Activated naive CD8-positive, alpha-beta T cell treated with anti-CD3 and anti-CD28 coated beads, Interleukin-2, amount 10 ng/mL, durations not matched to agents 7 days and 5 days (primary cell): Measurements from ENCODE around the gene MYH4. TPM values are rescaled to one million over a fixed set of nuclear protein-coding genes. Genes with fewer than 3 reads are reported as not detected.

ENCODE experiments used
- ATAC-seq: fragments of 150-1000 bp; cut with Tn5 transposase; one replicate; pipeline ENCODE4 v1.10.0; 2021; ENCODE audit warnings: low read depth, moderate library complexity
- POLR2A ChIA-PET: fragments of 350-600 bp; sonication (Branson Sonifier 250); formaldehyde crosslinking; loops from one replicate; lab custom pipeline; 2021; ENCODE audit warnings: antibody characterized with exemption; lab: Charles Lee
- DNase-seq: peaks from one replicate; pipeline ENCODE4 v3.0.0; 2021
- H3K27ac Mint-ChIP-seq: one replicate; pipeline ENCODE4 v1.8.0; 2022; ENCODE audit warnings: mild to moderate bottlenecking, mixed read lengths
- H3K27me3 Mint-ChIP-seq: one replicate; pipeline ENCODE4 v1.8.0; 2022; ENCODE audit warnings: mild to moderate bottlenecking, moderate library complexity, mixed read lengths
- H3K36me3 Mint-ChIP-seq: one replicate; pipeline ENCODE4 v1.8.0; 2021; ENCODE audit warnings: mild to moderate bottlenecking, mixed read lengths
- H3K4me1 Mint-ChIP-seq: one replicate; pipeline ENCODE4 v1.8.0; 2021; ENCODE audit warnings: mixed read lengths
- H3K4me3 Mint-ChIP-seq: one replicate; pipeline ENCODE4 v1.8.0; 2022; ENCODE audit warnings: mild to moderate bottlenecking, moderate library complexity, mixed read lengths
- H3K9me3 Mint-ChIP-seq: one replicate; pipeline ENCODE4 v1.8.0; 2021; ENCODE audit warnings: mixed read lengths
- total RNA-seq, 2 experiments: library from RNA; stranded (reverse); gene quantifications; one replicate each; pipeline ENCODE4 v1.2.3, GENCODE V29; 2021

The MYH4 gene
- total RNA-seq, 2 experiments from 2014 or later = not detected

DNA sequence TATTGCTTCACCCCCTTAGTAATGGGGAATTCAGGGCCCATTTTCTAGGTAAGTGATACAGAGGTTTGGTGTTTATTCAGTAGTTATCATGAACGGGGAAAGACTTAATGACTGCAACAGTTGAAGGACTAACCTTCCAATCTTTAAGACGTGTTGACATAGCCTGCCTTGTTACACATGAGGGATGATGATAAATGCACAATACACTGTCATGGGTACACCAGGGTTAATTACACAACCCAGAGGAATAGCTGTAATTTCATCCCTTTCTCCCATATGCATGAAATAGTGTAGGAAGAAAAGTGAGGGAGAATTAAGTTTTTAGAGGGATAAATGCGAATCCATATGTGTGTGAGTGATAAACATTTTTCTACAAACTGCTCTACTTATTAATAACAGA lies 10.7 kb downstream of the MYH4 start:
- Mint-ChIP-seq H3K27ac (no peak overlapping the region), H3K27me3 (no peaks in the 10 kb centered on the region), H3K36me3 (no peaks in the 10 kb centered on the region), H3K9me3 (no peaks in the 10 kb centered on the region), H3K4me3 (no peak overlapping the region), H3K4me1 (no peaks in the 10 kb centered on the region)
- no peak for ATAC-seq
- no peak for DNase-seq
- POLR2A ChIA-PET = no interaction called here

DNA sequence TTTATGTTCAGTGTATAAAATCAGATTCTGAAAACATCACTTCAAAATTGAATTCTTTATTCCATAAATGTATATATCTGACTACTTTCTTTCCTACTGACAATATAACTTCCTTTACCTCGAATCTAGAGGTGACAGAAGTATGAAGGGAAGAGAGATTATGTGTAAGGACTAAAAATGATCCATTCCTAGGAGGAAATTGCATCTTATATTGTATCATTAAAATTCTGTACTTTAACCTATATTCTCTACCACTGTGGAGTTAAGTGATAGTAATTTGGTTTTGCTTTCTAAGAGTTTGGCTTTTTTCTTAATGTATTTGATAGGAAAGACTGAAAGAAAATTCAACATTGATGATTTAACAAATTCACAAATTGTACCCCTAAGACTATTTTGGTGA lies 11.4 kb downstream of the MYH4 start:
- Mint-ChIP-seq H3K36me3 (no peaks in the 10 kb centered on the region), H3K27ac (no peak overlapping the region)
- POLR2A ChIA-PET = no interaction called here

DNA sequence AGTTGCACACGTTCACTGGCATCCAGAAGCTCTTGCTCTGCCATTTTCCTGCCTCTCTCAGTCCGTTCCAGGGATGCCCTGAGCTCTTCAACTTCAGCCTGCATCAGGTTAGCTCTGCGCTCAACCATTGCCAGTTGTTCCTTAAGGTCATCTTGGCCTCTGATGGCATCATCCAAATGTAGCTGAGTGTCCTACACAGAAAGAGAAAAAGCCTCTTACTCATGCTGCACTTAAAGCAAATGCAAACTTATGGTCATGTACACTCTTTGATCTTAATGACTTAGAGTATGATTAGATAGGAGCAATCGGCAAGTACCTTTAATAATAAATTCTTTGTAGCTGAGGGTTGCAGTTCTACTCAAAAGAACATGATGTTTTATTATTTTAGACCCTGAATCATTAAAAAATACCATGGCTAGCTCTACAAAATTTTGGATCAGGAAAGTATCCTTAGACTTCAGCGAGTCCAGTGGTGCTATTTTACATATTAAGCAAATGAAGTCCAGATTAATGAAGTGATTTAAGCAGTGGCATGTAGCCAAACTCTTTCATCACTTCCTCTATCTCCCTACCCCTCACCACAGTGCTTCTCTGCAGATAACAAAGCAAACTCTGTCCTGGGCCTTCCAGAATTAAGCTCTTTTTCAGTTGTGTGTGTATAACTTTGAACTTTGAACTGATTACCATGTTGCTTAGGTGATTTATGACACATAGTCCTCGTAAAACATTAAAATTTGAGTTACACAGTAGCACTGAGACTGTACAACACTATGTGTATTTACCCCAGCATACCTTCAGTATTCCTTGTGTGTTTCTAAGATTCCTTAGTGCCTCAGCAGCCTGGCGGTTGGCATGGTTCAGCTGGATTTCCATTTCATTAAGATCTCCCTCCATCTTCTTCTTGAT lies 22.1 kb downstream of the MYH4 start:
- DNase-seq (no peak), ATAC-seq (no peak)
- Mint-ChIP-seq H3K4me3 (no peak overlapping the region), H3K36me3 (no peaks in the 10 kb centered on the region), H3K27me3 (peaks cover 6% of the 10 kb centered on the region), H3K27ac (no peak overlapping the region), H3K4me1 (no peaks in the 10 kb centered on the region), H3K9me3 (no peaks in the 10 kb centered on the region)
- POLR2A ChIA-PET = no interaction called here

More for the DNA sequence above, 11.4 kb downstream of the MYH4 start:
- no peaks in the 10 kb centered on the region for H3K9me3 Mint-ChIP-seq
- ATAC-seq = no peak
- H3K4me1 Mint-ChIP-seq = no peaks in the 10 kb centered on the region
- no peak overlapping the region for H3K4me3 Mint-ChIP-seq
- no peaks in the 10 kb centered on the region for H3K27me3 Mint-ChIP-seq
- no peak for DNase-seq

DNA sequence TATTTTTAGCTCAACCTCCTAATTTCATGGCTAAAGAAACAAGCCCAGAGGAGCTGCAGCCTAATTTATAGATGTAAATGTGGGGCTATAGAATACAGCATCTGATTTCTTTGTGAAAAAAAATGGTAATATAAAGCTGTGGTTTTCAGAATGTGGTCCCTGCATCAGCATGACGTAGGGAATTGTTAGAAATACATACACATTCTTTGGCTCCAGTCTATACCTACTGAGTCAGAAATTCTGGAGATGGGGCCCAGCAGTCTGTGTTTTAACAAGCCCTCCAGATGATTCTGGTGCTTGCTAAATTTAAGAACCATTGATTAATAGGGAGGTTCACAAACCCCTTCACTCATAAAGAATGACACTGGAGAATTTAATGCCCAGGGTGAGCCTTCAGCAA lies 29.5 kb downstream of the MYH4 start:
- POLR2A ChIA-PET = no interaction called here
- peaks cover 10% of the 10 kb centered on the region for H3K27me3 Mint-ChIP-seq
- peaks cover 6% of the 10 kb centered on the region for H3K4me1 Mint-ChIP-seq
- no peaks in the 10 kb centered on the region for H3K9me3 Mint-ChIP-seq
- DNase-seq (no peak), ATAC-seq (no peak)
- no peak overlapping the region for H3K27ac Mint-ChIP-seq
- H3K36me3 Mint-ChIP-seq = no peaks in the 10 kb centered on the region
- H3K4me3 Mint-ChIP-seq = no peak overlapping the region

DNA sequence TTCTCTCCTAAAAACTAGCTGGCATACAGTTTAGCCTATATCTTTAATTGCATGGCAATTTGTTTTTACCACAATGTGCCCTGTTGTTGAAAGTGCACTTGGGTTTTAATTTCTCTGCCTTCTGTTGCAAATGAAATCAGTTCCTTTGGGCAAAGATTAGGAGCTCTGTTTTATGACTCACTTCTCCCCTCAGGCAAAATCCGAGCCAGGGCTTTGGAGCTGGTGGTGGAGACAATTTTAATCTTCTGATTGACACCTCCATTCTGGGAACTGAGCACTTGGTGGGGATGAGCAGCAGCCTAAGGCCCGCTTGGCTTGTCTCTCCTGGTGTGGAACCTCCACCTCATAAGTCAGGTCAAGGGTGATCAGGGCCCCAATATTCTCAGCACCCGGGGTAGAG lies 34.3 kb downstream of the MYH4 start:
- Mint-ChIP-seq H3K27ac (no peak overlapping the region), H3K9me3 (peaks cover 1% of the 10 kb centered on the region), H3K27me3 (peaks cover 14% of the 10 kb centered on the region), H3K4me3 (no peak overlapping the region), H3K36me3 (no peaks in the 10 kb centered on the region), H3K4me1 (peaks cover 6% of the 10 kb centered on the region)
- POLR2A ChIA-PET = no interaction called here
- ATAC-seq (no peak), DNase-seq (no peak)

DNA sequence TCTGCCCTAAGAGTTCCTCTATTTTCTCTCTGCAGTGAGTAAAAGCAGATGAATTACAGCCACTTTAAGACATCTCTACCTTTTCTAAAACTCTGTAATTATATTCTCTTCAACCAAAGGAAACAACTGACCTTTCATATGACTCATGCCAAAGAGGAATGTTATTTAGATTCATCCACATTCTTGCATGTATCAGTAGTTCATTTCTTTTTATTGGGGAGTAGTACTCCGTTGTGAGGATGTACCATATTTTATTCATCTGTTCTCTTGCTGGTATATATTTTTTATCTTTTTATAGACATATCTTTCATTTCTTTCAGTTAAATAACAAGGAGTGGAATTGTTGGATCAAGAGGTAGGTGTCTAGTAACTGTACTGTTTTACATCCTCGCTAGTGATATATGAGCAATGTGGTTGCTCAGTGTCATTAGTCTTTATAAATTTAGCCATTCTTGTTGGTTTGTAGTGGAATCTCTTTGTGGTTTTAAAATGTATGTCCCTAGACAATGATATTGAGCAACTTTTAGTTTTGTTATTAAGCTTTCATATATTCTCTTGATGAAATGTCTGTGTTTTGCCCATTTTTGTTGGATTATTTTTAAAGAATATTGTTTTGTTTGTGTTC lies 39.8 kb downstream of the MYH4 start:
- no peaks in the 10 kb centered on the region for H3K36me3 Mint-ChIP-seq
- H3K4me3 Mint-ChIP-seq = no peak overlapping the region
- H3K27me3 Mint-ChIP-seq = peaks cover 9% of the 10 kb centered on the region
- ATAC-seq (no peak), DNase-seq (no peak)
- H3K9me3 Mint-ChIP-seq = peaks cover 1% of the 10 kb centered on the region
- H3K4me1 Mint-ChIP-seq = no peaks in the 10 kb centered on the region
- POLR2A ChIA-PET = no interaction called here
- H3K27ac Mint-ChIP-seq = no peak overlapping the region

DNA sequence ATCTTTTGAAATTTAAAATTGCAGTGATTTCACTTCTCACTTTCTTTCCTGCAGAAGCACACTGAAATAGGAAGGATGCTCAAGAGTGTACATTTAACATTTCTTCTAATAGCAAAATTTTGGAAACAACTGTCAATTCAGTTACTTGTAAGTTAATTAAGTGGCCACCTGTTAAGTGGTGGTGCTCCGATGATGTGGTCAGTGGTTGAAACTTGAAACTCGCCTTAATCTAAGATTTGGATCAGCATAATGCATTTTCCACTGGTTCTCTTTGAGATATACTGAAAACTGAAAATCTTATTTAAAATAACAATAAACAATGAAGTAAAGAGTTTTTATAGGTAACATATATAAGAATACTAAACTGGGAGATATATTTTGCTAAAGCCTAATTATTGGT lies 40.6 kb downstream of the MYH4 start:
- H3K4me3 Mint-ChIP-seq = no peak overlapping the region
- H3K9me3 Mint-ChIP-seq = peaks cover 1% of the 10 kb centered on the region
- POLR2A ChIA-PET = no interaction called here
- no peak overlapping the region for H3K27ac Mint-ChIP-seq
- DNase-seq = no peak
- no peak for ATAC-seq
- H3K4me1 Mint-ChIP-seq = no peaks in the 10 kb centered on the region
- no peaks in the 10 kb centered on the region for H3K36me3 Mint-ChIP-seq
- peaks cover 8% of the 10 kb centered on the region for H3K27me3 Mint-ChIP-seq

DNA sequence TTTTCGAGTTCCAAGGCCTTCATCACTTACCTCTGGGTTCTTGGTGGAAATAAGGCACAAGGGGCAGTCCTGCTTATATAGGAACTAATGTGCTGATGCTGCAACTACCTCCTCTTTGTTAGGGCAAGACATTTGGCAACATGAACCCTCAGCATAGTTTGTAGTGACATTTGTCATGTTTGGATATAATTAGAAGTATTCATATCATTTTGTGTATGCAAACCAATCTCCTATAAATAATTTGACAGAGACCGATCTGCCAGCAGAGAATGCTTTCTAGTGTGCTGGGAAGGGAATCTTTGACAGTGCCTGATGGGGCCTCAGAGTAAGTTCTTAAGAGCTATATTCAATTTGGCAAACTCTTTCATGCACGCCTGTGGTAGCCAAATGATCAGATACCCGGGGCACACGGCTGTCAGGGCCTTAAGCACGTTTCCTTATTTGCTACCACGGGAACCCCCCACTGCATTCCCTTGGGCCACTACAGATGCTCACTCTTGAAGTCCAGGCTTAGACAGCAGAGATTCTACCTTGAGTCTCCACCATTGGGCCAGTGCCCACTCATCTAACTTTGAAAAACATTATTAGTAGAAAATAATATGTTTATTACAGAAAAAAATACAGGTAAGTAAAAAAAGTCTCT lies 47.3 kb downstream of the MYH4 start, which contains the start of gene MYH8:
MYH8 (minus strand) TSS at position 51 of the 643 bp plus-strand sequence. CDS start 1,723 bp downstream, outside the sequence.
- no peaks in the 10 kb centered on the region for H3K9me3 Mint-ChIP-seq
- no peaks in the 10 kb centered on the region for H3K4me1 Mint-ChIP-seq
- no peak within 1 kb of the TSS for H3K4me3 Mint-ChIP-seq
- no peak for DNase-seq
- peaks cover 8% of the 10 kb centered on the region for H3K27me3 Mint-ChIP-seq
- no peaks in the 10 kb centered on the region for H3K36me3 Mint-ChIP-seq
- no peak for ATAC-seq
- POLR2A ChIA-PET = no interaction called here
- no peak within 1 kb of the TSS for H3K27ac Mint-ChIP-seq

DNA sequence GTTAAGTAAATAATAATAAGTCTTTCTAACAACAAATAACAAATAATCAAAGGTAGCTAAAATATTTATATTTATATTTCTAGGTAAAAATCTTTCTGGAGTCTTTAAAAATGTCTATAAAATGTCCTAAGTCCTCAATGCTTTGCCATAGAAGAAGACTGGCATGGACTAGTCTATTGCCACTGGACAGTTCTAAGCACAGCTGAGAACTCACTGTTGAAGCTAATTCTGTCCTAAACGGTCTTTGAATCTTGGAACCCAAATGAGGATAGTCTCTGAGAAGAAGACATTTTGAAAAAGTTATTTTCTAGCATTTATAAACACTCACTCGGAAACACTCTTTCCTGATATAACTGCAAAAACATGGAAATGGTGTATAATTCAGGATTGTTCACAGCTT lies 48.1 kb downstream of the MYH4 start:
- DNase-seq (no peak), ATAC-seq (no peak)
- H3K27me3 Mint-ChIP-seq = peaks cover 8% of the 10 kb centered on the region
- POLR2A ChIA-PET = no interaction called here
- no peaks in the 10 kb centered on the region for H3K36me3 Mint-ChIP-seq
- no peaks in the 10 kb centered on the region for H3K4me1 Mint-ChIP-seq
- no peak overlapping the region for H3K4me3 Mint-ChIP-seq
- H3K9me3 Mint-ChIP-seq = no peaks in the 10 kb centered on the region
- H3K27ac Mint-ChIP-seq = no peak overlapping the region

DNA sequence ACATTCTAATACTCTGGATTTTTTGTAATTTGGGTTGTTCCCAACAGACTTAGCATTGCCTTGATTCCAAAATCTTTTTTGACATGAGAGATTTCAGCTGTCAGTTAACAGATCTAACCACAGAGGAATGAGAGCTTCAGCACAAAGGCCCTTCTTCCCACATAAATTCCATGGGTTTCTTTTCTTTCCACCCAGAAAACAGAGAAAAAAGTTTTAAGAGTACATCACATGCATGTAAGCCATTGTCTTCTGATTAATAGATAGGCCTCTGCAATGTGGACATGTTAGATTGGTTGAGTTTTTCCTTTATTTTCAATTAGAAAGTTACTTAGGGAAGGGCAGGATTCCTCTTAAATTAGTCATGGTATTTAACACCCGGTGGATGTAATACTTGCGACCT lies 48.5 kb downstream of the MYH4 start:
- H3K9me3 Mint-ChIP-seq = no peaks in the 10 kb centered on the region
- no peak for ATAC-seq
- POLR2A ChIA-PET = no interaction called here

DNA sequence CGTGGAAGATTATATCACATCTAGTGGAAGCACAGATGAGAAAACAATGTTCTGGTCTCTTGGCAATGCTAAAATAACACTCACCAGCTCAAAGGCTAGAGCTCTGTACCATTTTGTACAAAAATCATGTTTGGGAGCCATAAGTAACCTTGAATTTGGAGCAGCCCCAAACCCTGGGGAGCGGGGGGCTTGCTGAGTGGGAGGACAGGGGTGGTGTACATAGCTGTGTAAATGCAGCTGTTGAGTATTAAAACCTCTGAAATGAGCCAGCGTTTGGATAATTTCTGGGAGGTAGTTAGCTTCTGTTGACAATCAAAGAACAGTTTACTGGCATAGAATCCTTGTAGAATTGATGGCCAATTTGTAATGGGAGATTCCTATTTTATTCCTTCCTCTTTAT lies 51.9 kb downstream of the MYH4 start:
- no peaks in the 10 kb centered on the region for H3K36me3 Mint-ChIP-seq
- POLR2A ChIA-PET = no interaction called here
- H3K9me3 Mint-ChIP-seq = no peaks in the 10 kb centered on the region
- no peak overlapping the region for H3K27ac Mint-ChIP-seq
- DNase-seq (no peak), ATAC-seq (no peak)
- no peak overlapping the region for H3K4me3 Mint-ChIP-seq
- H3K4me1 Mint-ChIP-seq = no peaks in the 10 kb centered on the region
- peaks cover 8% of the 10 kb centered on the region for H3K27me3 Mint-ChIP-seq

More for the DNA sequence above, 48.5 kb downstream of the MYH4 start:
- Mint-ChIP-seq H3K36me3 (no peaks in the 10 kb centered on the region), H3K4me3 (no peak overlapping the region), H3K27ac (no peak overlapping the region), H3K27me3 (peaks cover 11% of the 10 kb centered on the region), H3K4me1 (no peaks in the 10 kb centered on the region)
- DNase-seq = no peak

DNA sequence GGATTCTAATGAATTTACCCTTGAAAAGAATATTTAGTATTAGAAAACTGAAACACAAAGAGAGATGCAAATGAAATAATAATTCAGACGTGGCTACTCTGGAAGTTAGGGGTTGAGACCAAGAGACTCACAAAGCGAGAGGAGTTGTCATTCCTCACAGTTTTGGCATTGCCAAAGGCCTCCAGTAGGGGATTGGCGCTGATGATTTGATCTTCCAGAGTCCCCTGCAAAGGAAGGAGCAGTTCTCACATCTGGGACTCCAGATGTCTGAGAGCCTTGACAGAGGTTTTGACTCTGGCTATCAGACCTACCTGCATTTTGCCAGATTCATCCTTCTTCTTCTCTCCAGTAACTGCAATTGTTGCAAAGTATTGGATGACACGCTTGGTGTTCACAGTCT lies 54.2 kb downstream of the MYH4 start:
- Mint-ChIP-seq H3K27me3 (peaks cover 6% of the 10 kb centered on the region), H3K36me3 (no peaks in the 10 kb centered on the region), H3K27ac (no peak overlapping the region), H3K4me3 (no peak overlapping the region), H3K9me3 (no peaks in the 10 kb centered on the region), H3K4me1 (no peaks in the 10 kb centered on the region)
- DNase-seq (no peak), ATAC-seq (no peak)
- POLR2A ChIA-PET = no interaction called here

DNA sequence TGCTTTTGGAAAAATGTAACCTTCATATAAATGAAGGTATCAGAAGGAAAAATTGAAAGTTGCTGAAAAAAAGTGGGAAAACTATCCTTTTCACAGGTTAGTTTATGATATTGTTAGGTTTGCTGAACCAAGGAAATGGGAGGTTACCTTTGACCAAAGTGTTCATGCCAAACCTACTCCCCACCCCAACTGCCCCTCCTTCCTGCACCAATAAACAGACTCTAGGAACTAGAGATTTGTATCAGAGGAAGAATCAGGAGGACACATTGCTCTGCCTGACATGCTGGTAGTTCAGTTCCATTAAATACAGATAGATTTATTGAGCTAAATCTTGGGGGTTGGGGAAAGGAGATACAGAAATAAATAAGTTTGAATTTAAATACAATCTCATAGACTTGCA lies 65.8 kb downstream of the MYH4 start:
- ATAC-seq = no peak
- DNase-seq = no peak
- peaks cover 5% of the 10 kb centered on the region for H3K27me3 Mint-ChIP-seq
- H3K9me3 Mint-ChIP-seq = no peaks in the 10 kb centered on the region
- no peak overlapping the region for H3K4me3 Mint-ChIP-seq
- H3K27ac Mint-ChIP-seq = no peak overlapping the region
- POLR2A ChIA-PET = no interaction called here
- no peaks in the 10 kb centered on the region for H3K4me1 Mint-ChIP-seq
- H3K36me3 Mint-ChIP-seq = no peaks in the 10 kb centered on the region

DNA sequence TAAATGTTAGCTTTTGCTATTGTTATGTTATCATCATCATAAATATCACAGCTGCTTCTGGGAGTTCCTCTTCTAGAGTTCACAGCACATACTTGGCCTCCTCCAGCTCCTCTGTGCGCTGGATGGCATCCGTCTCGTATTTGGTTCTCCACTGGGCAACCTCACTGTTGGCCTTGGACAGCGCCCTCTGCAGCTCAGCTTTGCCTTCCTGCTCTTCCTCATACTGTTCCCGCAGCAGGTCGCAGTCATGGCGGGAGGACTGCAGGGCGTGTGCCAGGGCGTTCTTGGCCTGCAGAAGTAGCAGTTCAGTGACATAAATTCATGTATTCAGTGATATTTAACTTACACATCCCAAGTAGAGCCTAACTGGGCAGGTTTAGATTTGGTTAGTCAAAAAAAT lies 71.0 kb downstream of the MYH4 start:
- no peak overlapping the region for H3K4me3 Mint-ChIP-seq
- H3K9me3 Mint-ChIP-seq = no peaks in the 10 kb centered on the region
- no peaks in the 10 kb centered on the region for H3K4me1 Mint-ChIP-seq
- POLR2A ChIA-PET = no interaction called here
- H3K36me3 Mint-ChIP-seq = no peaks in the 10 kb centered on the region
- no peak overlapping the region for H3K27ac Mint-ChIP-seq
- DNase-seq (no peak), ATAC-seq (no peak)
- H3K27me3 Mint-ChIP-seq = peaks cover 5% of the 10 kb centered on the region
